Measurements from ENCODE around the gene SFMBT1.
A peak's percentile ranks its signal among the peaks of the same experiment; 100 is the strongest.

GRCh38 chr3:52897130-52898122 lies 148.4 kb downstream of the SFMBT1 start, which contains the start of gene STIMATE:
- TF ChIP-seq POLR2A (IDR thresholded peaks at IDR 0.05) (peak; percentile 33 to 54), CTCF (IDR thresholded peaks at IDR 0.05) (no peak)
